Erythroblast (primary cell): ENCODE measurements around the gene DNASE1L3.

Experiments used
- GATA1 ChIP-seq: IDR thresholded peaks from 2 replicates; pipeline ENCODE4 v1.6.1; 2011; ENCODE audit warnings: low read depth, mild to moderate bottlenecking, control low read depth, low read length, moderate library complexity
- POLR2A ChIP-seq: IDR thresholded peaks from 2 replicates; pipeline ENCODE4 v1.6.1; 2011; ENCODE audit warnings: mild to moderate bottlenecking, low read length

DNA sequence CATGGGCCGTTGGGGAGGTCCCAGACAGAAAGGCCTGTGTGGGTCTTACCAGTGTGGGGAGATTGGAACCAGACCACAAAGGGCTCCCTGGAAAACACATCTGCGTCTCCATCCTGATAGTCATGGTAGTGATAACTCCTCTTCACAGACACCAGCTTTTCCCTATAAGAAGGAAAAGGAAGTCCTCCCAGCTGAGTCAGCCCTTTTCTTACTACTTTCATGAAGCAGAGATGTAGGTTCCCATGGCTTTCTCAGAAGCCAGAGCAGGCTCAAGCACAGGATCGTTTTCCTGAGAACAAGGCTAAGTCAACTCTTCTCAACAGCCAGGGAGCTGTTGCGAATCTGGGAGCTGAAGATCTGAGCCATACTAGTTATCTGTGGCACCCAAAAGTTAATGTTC, 6.1 kb downstream of the DNASE1L3 start:
- TF ChIP-seq POLR2A: no peak
- TF ChIP-seq GATA1: no peak
